ENCODE data around the gene SUGP2. TPM values are rescaled to one million over a fixed set of nuclear protein-coding genes. Genes with fewer than 3 reads are reported as not detected.

SUGP2 gene
- total and polyA plus RNA-seq, 2 of the 13 experiments (the other 11 are each of a cell fraction or from before 2014, with no cell fraction given), result 40.6 to 57.7 TPM

DNA sequence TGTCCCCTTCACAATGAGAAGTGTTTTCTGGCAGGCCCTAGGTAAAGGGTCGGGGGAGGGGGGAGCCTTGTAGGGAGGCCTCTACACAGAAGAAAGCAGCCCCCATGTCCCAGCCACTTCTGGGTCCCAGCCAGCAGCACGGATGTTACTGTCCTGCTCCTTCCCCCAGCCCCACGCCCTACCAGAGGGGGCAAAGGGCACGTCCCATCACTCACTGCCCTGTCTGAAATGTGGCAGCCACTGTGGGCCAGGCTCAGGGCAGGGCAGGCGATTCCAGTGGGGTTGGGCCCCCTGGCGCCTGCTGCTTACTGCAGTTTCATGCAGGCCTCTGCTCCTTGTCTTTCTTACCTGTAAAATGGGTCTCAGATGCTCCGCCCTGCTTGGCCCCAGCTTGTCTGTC is 24.4 kb upstream of the SUGP2 start (continued):
- TF ChIP-seq, protein P1, sequence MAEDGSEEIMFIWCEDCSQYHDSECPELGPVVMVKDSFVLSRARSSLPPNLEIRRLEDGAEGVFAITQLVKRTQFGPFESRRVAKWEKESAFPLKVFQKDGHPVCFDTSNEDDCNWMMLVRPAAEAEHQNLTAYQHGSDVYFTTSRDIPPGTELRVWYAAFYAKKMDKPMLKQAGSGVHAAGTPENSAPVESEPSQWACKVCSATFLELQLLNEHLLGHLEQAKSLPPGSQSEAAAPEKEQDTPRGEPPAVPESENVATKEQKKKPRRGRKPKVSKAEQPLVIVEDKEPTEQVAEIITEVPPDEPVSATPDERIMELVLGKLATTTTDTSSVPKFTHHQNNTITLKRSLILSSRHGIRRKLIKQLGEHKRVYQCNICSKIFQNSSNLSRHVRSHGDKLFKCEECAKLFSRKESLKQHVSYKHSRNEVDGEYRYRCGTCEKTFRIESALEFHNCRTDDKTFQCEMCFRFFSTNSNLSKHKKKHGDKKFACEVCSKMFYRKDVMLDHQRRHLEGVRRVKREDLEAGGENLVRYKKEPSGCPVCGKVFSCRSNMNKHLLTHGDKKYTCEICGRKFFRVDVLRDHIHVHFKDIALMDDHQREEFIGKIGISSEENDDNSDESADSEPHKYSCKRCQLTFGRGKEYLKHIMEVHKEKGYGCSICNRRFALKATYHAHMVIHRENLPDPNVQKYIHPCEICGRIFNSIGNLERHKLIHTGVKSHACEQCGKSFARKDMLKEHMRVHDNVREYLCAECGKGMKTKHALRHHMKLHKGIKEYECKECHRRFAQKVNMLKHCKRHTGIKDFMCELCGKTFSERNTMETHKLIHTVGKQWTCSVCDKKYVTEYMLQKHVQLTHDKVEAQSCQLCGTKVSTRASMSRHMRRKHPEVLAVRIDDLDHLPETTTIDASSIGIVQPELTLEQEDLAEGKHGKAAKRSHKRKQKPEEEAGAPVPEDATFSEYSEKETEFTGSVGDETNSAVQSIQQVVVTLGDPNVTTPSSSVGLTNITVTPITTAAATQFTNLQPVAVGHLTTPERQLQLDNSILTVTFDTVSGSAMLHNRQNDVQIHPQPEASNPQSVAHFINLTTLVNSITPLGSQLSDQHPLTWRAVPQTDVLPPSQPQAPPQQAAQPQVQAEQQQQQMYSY (CRISPR knock-in tag; IDR thresholded peaks at IDR 0.05), result no peak

DNA sequence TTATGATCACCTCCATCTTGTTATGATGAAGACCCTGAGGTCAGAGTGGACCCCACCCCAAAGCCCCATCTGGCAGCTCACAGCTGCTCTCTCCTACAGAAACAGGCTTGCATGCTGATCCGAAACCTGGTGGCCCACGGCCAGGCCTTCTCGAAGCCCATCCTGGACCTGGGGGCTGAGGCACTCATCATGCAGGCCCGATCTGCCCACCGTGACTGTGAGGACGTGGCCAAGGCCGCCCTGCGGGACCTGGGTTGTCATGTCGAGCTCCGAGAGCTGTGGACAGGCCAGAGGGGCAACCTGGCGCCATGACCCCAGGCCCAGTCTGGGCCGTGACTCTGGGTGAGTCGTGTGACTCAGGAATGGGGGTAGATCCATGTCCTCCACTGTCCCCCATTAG is 24.0 kb upstream of the SUGP2 start:
- DNase-seq (ENCODE audit: low spot score), result no peak

More for the DNA sequence above, 24.0 kb upstream of the SUGP2 start:
- in situ Hi-C loops (cut with HindIII; ENCODE audit: extremely low pct_ligation_motif_present, low pct_unique_long_range_greater_than_20kb) (loop anchor here (5.0 kb wide), 1 partner anchor 55 kb away; no protein-coding TSS in a partner anchor), intact Hi-C loops (cut with micrococcal nuclease; ENCODE audit: unreplicated experiment) (no loop called here)
- peaks cover 23 to 53% of the 10 kb centered on the region in 2 experiments for H3K36me3 ChIP-seq (replicated peaks in 1 of 2; ENCODE audit: control insufficient read depth in 1 of 2, insufficient read depth in 2 of 2, low read length in 2 of 2)
- H3K4me2 ChIP-seq (ENCODE audit: low read depth, low read length), result no peak overlapping the region
- no peaks in the 10 kb centered on the region for H3K27me3 ChIP-seq (ENCODE audit: control insufficient read depth in 1 of 2, insufficient read depth in 2 of 2, low read length in 2 of 2)
- no peak overlapping the region for H3K9ac ChIP-seq (ENCODE audit: insufficient read depth, low read depth, low read length)
- ATAC-seq (no peak), FAIRE-seq (no peak)
- no peaks in the 10 kb centered on the region for H4K20me1 ChIP-seq (ENCODE audit: insufficient read depth, low read length)
- ChIA-PET CTCF (ENCODE audit: low intra/inter-chr PET ratio, low total read pairs) (no interaction called here), POLR2A (interaction anchor here (0.7 kb wide), 1 partner anchor 164 kb away, joined by 3 read pairs; no protein-coding TSS in a partner anchor)
- H3K9me3 ChIP-seq (ENCODE audit: low read length), result no peaks in the 10 kb centered on the region
- no peak overlapping the region for H3K27ac ChIP-seq (ENCODE audit: extremely low read length, insufficient read depth, low read length)
- no peaks in the 10 kb centered on the region for H3K79me2 ChIP-seq (ENCODE audit: insufficient read depth, low read length)
- H2AFZ ChIP-seq (ENCODE audit: low read length), result no peak overlapping the region
- no peak for TF ChIP-seq SIX4 (CRISPR knock-in tag; IDR thresholded peaks at IDR 0.05)
- TF ChIP-seq, protein P2, sequence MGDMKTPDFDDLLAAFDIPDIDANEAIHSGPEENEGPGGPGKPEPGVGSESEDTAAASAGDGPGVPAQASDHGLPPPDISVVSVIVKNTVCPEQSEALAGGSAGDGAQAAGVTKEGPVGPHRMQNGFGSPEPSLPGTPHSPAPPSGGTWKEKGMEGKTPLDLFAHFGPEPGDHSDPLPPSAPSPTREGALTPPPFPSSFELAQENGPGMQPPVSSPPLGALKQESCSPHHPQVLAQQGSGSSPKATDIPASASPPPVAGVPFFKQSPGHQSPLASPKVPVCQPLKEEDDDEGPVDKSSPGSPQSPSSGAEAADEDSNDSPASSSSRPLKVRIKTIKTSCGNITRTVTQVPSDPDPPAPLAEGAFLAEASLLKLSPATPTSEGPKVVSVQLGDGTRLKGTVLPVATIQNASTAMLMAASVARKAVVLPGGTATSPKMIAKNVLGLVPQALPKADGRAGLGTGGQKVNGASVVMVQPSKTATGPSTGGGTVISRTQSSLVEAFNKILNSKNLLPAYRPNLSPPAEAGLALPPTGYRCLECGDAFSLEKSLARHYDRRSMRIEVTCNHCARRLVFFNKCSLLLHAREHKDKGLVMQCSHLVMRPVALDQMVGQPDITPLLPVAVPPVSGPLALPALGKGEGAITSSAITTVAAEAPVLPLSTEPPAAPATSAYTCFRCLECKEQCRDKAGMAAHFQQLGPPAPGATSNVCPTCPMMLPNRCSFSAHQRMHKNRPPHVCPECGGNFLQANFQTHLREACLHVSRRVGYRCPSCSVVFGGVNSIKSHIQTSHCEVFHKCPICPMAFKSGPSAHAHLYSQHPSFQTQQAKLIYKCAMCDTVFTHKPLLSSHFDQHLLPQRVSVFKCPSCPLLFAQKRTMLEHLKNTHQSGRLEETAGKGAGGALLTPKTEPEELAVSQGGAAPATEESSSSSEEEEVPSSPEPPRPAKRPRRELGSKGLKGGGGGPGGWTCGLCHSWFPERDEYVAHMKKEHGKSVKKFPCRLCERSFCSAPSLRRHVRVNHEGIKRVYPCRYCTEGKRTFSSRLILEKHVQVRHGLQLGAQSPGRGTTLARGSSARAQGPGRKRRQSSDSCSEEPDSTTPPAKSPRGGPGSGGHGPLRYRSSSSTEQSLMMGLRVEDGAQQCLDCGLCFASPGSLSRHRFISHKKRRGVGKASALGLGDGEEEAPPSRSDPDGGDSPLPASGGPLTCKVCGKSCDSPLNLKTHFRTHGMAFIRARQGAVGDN (CRISPR knock-in tag; IDR thresholded peaks at IDR 0.05), result 0 out of 2 replicates have a peak, but pooled peaks have one; percentile 10
- TF ChIP-seq, protein P3, sequence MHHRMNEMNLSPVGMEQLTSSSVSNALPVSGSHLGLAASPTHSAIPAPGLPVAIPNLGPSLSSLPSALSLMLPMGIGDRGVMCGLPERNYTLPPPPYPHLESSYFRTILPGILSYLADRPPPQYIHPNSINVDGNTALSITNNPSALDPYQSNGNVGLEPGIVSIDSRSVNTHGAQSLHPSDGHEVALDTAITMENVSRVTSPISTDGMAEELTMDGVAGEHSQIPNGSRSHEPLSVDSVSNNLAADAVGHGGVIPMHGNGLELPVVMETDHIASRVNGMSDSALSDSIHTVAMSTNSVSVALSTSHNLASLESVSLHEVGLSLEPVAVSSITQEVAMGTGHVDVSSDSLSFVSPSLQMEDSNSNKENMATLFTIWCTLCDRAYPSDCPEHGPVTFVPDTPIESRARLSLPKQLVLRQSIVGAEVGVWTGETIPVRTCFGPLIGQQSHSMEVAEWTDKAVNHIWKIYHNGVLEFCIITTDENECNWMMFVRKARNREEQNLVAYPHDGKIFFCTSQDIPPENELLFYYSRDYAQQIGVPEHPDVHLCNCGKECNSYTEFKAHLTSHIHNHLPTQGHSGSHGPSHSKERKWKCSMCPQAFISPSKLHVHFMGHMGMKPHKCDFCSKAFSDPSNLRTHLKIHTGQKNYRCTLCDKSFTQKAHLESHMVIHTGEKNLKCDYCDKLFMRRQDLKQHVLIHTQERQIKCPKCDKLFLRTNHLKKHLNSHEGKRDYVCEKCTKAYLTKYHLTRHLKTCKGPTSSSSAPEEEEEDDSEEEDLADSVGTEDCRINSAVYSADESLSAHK (CRISPR knock-in tag; IDR thresholded peaks at IDR 0.05; ENCODE audit: borderline replicate concordance), result no peak
- BruUV-seq (replicated peaks), result no TSS peak
- H3K4me3 ChIP-seq (replicated peaks in 1 of 3; ENCODE audit: insufficient read depth in 1 of 3, low read depth in 2 of 3, low read length in 3 of 3), result no peak overlapping the region
- WGBS (ENCODE audit: low lambda C conversion rate), result 94% methylated on average over 10 of the region's 13 CpGs
- H3K4me1 ChIP-seq (ENCODE audit: insufficient read depth, low read length), result peaks cover 47% of the 10 kb centered on the region
